AG10803 (cell line): ENCODE measurements around the gene DFFB.

ENCODE experiments used
- DNase-seq: peaks from one replicate; pipeline ENCODE4 v3.0.0; 2010; ENCODE audit warnings: low read depth
- H3K4me3 ChIP-seq: 2 replicates; pipeline ENCODE4 v1.5.1; 2011; ENCODE audit warnings: mild to moderate bottlenecking, low read length, control low read depth
- TF ChIP-seq, protein P1 (sequence below): conservative IDR thresholded peaks from 2 replicates; pipeline ENCODE4 v1.5.1; 2011; ENCODE audit warnings: mild to moderate bottlenecking, low read length, control low read depth, inconsistent platforms

The DFFB gene

DNA sequence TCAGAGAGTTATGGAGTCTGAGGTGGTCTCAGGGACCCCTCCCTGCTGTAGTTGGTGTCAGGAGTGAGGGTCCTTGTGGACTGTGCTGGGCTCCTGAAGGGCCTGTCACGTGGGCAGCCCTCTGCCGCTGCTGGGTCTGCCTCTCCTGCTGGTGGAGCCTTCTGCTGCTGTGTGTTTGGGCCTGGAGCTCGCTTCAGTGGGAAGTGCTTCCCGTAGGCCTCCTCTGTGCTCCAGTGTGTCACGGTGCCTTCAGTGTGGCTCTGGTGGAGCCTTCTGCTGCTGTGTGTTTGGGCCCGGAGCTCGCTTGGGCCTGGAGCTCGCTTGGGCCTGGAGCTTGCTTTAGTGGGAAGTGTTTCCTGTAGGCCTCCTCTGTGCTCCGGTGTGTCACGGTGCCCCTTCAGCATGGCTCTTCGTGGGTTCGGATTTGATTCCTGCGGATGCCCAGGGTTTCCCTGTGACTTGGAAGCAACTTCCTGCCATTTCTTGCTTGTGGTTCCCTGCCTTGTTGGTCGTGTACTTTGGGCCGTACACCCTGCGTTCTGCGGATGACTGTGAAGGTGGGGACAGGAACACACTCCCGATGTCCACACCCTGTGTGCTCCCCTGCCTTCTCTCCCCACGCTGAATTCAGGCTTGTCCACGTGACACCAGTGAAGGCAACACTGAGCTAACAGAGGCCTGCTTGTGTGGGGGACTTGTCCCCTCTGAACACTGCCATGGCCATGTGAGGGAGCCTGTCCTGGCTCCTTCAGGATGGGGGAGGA lies 23.3 kb downstream of the DFFB start:
- H3K4me3 ChIP-seq = no peak overlapping the region
- no peak for DNase-seq
- TF ChIP-seq, protein P1, sequence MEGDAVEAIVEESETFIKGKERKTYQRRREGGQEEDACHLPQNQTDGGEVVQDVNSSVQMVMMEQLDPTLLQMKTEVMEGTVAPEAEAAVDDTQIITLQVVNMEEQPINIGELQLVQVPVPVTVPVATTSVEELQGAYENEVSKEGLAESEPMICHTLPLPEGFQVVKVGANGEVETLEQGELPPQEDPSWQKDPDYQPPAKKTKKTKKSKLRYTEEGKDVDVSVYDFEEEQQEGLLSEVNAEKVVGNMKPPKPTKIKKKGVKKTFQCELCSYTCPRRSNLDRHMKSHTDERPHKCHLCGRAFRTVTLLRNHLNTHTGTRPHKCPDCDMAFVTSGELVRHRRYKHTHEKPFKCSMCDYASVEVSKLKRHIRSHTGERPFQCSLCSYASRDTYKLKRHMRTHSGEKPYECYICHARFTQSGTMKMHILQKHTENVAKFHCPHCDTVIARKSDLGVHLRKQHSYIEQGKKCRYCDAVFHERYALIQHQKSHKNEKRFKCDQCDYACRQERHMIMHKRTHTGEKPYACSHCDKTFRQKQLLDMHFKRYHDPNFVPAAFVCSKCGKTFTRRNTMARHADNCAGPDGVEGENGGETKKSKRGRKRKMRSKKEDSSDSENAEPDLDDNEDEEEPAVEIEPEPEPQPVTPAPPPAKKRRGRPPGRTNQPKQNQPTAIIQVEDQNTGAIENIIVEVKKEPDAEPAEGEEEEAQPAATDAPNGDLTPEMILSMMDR = no peak

DNA sequence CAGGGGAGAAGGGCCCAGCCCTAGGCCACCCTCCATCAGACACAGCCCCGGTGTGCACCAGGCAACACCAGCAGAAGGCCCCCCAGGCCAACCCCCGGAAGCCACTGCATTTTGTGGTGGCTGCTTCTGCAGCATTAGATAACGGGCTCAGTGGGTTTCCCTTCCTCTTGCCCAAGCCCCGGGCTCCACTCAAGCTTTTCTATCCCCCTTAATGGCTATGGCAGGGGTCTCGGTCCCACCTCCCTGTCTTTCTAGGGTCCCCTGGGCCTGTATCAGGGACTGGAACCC lies 23.9 kb downstream of the DFFB start:
- TF ChIP-seq, protein P1 = no peak
- DNase-seq = no peak
- no peak overlapping the region for H3K4me3 ChIP-seq

DNA sequence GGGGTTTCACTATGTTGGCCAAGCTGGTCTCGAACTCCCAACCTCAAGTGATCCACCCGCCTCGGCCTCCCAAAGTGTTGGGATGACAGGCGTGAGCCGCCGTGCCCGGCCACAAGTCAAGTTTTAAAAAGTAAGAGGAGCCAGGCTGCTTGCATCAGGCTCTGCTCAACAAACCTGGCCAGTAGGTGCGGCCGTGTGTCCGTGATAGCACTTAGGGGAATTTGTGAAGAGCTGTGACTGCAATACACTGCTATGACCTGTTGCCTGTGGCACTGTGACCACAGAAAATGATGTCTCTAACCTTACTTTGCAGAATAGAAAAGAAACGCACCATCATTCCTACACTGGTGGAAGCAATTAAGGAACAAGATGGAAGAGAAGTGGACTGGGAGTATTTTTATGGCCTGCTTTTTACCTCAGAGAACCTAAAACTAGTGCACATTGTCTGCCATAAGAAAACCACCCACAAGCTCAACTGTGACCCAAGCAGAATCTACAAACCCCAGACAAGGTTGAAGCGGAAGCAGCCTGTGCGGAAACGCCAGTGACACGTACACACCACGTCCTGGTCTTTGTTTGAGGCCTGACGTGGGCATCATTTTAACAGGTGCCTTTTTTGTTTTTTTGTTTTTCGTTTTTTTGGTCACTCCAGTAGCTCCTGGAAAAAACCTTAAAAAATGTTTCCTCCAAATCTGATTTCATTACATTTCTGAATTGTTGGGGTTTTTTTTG lies 26.1 kb downstream of the DFFB start:
- no peak for DNase-seq
- TF ChIP-seq, protein P1 = no peak

DNA sequence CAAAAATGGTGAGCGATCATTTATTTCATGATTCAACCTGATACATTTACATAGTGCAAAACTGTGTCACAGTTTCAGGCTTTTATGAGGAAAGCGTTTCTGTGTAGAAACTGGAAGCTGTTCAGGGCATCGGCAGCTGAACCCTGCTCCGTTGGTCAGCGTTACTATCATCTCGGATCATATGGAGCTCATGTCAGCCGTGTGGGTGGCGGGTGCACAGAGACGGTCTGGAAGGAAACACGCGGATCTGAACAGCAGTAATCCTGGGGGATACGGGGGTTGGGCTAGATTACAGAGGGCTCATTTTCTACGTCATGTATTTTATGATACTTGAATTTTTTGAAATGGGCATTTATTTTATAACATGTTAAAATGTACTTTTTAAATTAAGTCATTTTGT lies 27.7 kb downstream of the DFFB start:
- no peak overlapping the region for H3K4me3 ChIP-seq
- DNase-seq = no peak
- TF ChIP-seq, protein P1 = no peak

More for the DNA sequence above, 26.1 kb downstream of the DFFB start:
- no peak overlapping the region for H3K4me3 ChIP-seq

DNA sequence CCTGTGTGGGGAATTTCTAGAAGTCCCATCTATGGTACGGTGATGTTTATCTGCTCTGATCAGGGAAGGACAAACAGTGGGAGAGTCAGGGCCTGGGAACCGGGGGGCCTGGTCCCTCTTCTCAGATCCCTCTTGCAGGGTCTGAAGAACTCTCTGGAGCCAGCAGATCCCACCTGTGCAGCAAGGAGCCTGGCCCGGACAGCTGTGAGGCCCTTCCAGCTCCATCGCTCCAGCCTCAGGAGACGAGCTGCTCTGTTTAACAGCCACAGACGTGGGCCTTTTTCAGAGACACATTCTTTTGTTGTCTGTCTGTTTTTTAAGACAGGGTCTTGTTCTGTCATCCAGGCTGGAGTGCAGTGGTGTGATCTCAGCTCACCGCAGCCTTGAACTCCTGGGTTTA lies 28.3 kb downstream of the DFFB start:
- TF ChIP-seq, protein P1 = no peak
- no peak for DNase-seq
- no peak overlapping the region for H3K4me3 ChIP-seq

DNA sequence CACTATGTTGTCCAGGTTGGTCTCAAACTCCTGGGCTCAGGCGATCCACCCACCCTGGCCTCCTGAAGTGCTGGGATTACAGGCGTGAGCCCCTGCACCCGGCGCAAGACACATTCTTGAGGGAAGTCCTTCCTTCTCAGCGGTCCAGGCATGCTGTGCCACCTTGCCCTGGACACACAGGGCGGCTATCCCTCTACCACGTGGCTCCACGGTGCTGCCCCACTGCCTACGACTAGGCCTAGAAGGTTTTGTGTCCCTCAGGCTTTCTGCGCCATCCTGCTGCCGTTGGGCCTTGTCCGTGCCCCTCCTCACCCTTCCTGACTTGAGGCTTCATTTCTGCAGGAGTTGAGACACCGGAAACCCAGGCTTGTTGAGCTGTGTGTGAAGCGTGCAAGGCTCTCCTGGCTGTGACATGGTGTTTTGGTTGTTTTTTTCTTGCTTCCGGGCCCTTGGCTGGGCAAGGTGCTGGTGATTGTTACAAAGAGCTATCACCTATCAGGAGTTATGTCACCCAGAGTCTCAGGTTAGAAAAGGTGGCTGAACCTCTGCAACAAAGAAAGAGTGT lies 28.9 kb downstream of the DFFB start:
- no peak for DNase-seq
- TF ChIP-seq, protein P1 = no peak
- H3K4me3 ChIP-seq = no peak overlapping the region

DNA sequence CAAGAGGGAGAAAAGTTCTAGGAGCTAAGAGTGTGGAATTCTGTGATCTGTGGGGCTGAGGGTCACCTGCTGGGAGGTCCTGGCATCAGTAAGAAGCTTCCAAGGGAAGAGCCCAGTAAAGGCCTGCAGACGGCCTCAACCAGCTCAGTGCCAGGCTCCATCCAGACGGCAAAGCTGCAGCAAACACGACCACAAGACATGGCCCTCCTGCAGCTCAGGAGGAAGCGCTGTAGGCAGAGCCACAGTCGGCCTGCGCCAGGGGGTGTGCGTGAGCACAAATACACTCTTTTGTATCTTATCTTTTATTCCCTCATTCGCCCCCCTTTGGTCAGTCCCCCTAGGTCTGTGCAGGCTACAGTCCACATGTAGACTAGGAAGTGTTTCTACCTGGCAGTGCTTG lies 29.4 kb downstream of the DFFB start:
- H3K4me3 ChIP-seq = no peak overlapping the region
- TF ChIP-seq, protein P1 = no peak
- DNase-seq = no peak
